Measurements from ENCODE around the gene GJD2. TPM values are rescaled to one million over a fixed set of nuclear protein-coding genes. Genes with fewer than 3 reads are reported as not detected.

GJD2 gene
- not detected in 2 replicates for total RNA-seq

DNA sequence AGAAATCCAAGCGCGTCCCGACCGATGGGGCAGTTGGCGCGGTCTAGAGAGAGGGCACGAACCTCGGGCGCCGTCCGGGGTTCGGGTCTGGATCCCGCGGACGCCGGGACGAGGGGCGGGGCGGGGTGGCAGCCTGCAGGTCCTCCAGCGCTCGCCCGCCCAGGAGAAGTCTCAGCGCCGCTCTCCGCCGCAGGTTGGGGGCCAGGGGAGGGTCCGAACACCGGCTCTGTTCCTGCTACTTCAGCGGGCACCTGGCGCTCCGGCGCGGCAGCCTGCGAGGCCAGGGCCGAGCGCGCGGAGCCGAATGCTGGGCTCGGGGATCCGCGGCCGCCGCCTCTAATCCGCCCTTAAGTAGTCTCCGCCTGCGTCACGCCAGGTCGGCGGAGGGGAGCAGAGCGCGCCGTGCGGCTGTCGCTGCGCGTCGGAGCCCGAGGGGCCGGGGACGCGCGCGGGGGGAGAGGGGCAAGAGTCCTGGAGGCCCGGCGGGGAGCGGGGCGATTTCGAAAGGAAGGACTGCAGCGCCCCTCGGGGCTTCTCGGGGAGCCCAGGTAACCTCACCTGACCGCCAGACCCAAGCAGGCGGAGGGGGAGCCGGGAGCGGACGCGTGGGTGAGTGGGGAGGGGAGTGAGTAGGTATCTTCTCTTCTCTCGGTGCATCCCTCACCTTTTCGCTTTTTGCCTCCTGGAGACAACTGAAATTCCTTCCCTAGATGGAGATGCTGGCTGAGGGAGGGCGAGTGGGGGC lies at the start of gene GJD2:
Gene GJD2, minus strand, starts transcription at position 325 of the 745 bp plus-strand sequence. CDS start 510 bp downstream, outside the sequence.

GRCh38 chr15:34795267-34796081 lies 40.7 kb upstream of the GJD2 start, which contains the start of gene ACTC1:
Gene ACTC1, minus strand, starts transcription at chr15:34795549. Its CDS starts 741 bp downstream, at chr15:34794808.

Other genes with a start within 250 kb of the GJD2 start
- 9.4 and 19.8 TPM in 2 replicates for gene GOLGA8B, start 171.3 kb downstream of the GJD2 start, total RNA-seq
- gene ACTC1, start 40.6 kb upstream of the GJD2 start, total RNA-seq = not detected in 2 replicates
- gene AQR, start 214.7 kb upstream of the GJD2 start, total RNA-seq = 19.5 and 20.9 TPM in 2 replicates
- gene ZNF770, start 233.3 kb upstream of the GJD2 start, total RNA-seq = 42.4 and 46.2 TPM in 2 replicates